Lower leg skin (tissue), 4 donors: ENCODE measurements around the gene PRKCE. TPM values are rescaled to one million over a fixed set of nuclear protein-coding genes. Genes with fewer than 3 reads are reported as not detected.

Experiments used
- DNase-seq, 2 donors: peaks; one replicate each; pipeline ENCODE4 v3.0.0-alpha.2; 2019; ENCODE audit warnings: low spot score in 2 of 2
- H3K4me3 ChIP-seq: fragments of 200-600 bp; sonication (generic); 2 replicates; pipeline ENCODE4 v1.5.1; 2017; ENCODE audit warnings: mild to moderate bottlenecking, low read depth; ENCODE audit not compliant: poor library complexity, severe bottlenecking
- POLR2A ChIP-seq, 2 donors: fragments of 450-650 bp; IDR thresholded peaks; one replicate each; pipeline ENCODE4 v1.6.1; 2016 to 2017; ENCODE audit warnings: antibody characterized with exemption in 2 of 2, mild to moderate bottlenecking in 1 of 2, moderate library complexity in 1 of 2
- WGBS, 2 donors: methylation state at CpG; one replicate each; pipeline ENCODE4 v1.1.5; 2018; 5-methylcytosine and 5-hydroxymethylcytosine counted together
- intact Hi-C: fragments of 100-400 bp; cut with DNase I; formaldehyde crosslinking; loops from one replicate; pipeline ENCODE4 v1.15.0; 2023; ENCODE audit warnings: low total_unique reads
- total RNA-seq, 4 donors: library from RNA; depleted of rRNA; stranded (reverse); fragments of >200 nt; gene quantifications; one replicate each; pipeline ENCODE4 v1.1.0, GENCODE V29; 2016
- TF ChIP-seq, protein P1 (sequence below), 3 donors: fragments of 450-650 bp; IDR thresholded peaks; one replicate each; pipeline ENCODE4 v1.5.1; 2016; ENCODE audit warnings: antibody characterized with exemption in 3 of 3, mild to moderate bottlenecking in 3 of 3, moderate library complexity in 2 of 3

Gene PRKCE
- total RNA-seq, 4 donors from 2014 or later, result 3.5 to 10.3 (median 6.1) TPM

DNA sequence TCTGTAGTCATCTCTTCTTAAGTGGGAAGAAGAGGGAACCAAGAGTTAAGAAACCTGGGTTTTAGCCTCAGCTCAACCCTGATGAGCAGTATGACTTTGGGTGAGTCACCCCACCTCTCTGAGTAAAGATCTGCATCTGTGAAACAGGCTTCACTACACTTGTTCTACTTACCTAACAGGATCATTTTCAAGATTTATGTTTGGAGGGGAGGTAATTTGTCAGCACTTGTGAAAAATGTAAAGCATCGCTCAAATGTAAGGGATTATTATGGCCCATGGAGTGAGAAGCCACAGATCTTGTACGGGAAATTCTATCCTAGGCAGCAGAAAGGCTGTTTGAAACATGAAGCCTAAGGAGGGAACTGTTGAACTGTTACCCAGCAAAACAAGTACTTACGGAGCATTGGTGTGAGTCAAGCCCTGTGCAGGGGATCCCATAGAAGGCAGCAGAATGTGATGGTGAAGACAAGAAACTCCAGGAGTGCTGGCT is 160.6 kb downstream of the PRKCE start:
- no peak for TF ChIP-seq POLR2A (IDR thresholded peaks at IDR 0.05)
- TF ChIP-seq, protein P1, sequence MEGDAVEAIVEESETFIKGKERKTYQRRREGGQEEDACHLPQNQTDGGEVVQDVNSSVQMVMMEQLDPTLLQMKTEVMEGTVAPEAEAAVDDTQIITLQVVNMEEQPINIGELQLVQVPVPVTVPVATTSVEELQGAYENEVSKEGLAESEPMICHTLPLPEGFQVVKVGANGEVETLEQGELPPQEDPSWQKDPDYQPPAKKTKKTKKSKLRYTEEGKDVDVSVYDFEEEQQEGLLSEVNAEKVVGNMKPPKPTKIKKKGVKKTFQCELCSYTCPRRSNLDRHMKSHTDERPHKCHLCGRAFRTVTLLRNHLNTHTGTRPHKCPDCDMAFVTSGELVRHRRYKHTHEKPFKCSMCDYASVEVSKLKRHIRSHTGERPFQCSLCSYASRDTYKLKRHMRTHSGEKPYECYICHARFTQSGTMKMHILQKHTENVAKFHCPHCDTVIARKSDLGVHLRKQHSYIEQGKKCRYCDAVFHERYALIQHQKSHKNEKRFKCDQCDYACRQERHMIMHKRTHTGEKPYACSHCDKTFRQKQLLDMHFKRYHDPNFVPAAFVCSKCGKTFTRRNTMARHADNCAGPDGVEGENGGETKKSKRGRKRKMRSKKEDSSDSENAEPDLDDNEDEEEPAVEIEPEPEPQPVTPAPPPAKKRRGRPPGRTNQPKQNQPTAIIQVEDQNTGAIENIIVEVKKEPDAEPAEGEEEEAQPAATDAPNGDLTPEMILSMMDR (IDR thresholded peaks at IDR 0.05), result no peak
- no peak for DNase-seq
- intact Hi-C loops, result no loop called here
- H3K4me3 ChIP-seq, result no peak overlapping the region
- 85 to 89% methylated on average over 3 of the region's 3 CpGs for WGBS, 2 donors

DNA sequence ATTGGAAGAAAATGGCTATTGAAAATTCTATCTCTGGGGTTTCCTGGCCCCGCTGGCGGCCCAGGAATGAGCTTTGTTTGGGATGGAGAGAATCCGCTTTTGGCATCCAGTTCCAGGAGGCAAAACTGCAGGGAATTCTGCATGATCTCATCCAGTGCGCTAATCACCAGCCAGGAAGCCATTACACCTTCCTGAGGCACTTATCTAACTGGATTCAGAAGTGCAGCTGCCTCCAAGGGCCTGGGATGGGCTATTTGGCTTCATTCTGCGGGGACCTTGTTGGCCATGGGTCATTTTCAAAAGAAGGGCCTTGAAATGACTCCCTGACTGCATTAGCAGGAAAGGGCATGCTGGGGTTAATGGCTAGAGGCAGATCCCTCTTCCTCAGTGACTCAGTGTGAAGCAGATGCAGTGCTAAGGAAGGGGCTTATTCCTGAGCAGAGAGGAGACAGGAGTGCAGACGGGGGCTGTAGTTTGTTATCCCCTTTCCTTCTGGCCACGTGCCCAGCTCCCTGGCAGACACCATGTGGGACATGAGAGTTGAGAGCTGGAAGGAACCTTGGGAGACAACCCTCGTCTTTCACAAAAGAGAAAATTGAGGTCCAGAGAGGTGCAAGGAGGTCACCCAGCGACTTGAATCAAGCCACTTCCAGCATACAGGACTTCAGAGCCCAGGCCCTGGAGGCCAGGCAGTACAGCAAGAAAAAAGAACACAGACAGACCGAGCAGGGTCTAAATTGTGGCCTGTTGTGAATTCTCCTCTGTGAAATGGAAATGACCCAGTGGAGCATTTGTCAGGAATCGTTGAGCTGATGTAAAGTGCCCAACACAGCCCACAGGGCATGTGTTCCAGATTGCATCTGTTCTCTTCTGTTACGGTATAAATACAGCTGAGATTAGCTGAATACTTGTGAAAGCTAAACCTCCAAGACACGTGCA is 161.8 kb downstream of the PRKCE start:
- TF ChIP-seq, protein P1 (IDR thresholded peaks at IDR 0.05), result no peak
- TF ChIP-seq POLR2A (IDR thresholded peaks at IDR 0.05), result no peak
- intact Hi-C loops, result no loop called here
- H3K4me3 ChIP-seq, result no peak overlapping the region
- WGBS, 2 donors, result 67 to 69% methylated on average over 13 of the region's 13 CpGs
- DNase-seq, result peak in 1 of 2 donors; percentile 87

DNA sequence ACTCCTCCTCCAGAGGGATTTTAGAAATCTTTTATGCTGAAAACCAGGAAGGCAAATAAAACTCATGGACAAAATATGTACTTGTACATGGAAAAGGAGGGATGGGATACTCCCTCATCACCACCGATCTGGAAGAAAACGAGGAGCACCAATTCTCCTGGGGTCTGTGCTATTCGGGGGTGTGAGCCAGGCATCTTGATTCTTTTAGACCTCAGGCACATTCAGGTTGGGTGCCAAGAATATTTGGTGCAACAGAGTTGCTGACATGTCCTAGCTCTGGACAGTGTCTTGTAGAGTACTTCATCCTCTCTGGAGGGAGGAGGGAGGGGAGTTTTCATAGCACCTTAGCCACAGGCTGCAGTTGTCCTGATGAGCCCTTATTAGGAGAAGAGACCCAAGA is 163.0 kb downstream of the PRKCE start:
- TF ChIP-seq POLR2A (IDR thresholded peaks at IDR 0.05), result no peak
- TF ChIP-seq, protein P1 (IDR thresholded peaks at IDR 0.05), result no peak
- no peak overlapping the region for H3K4me3 ChIP-seq
- peak in 1 of 2 donors; percentile 80 for DNase-seq
- intact Hi-C loops, result no loop called here
- 41 to 63% methylated on average over 3 of the region's 3 CpGs for WGBS, 2 donors

DNA sequence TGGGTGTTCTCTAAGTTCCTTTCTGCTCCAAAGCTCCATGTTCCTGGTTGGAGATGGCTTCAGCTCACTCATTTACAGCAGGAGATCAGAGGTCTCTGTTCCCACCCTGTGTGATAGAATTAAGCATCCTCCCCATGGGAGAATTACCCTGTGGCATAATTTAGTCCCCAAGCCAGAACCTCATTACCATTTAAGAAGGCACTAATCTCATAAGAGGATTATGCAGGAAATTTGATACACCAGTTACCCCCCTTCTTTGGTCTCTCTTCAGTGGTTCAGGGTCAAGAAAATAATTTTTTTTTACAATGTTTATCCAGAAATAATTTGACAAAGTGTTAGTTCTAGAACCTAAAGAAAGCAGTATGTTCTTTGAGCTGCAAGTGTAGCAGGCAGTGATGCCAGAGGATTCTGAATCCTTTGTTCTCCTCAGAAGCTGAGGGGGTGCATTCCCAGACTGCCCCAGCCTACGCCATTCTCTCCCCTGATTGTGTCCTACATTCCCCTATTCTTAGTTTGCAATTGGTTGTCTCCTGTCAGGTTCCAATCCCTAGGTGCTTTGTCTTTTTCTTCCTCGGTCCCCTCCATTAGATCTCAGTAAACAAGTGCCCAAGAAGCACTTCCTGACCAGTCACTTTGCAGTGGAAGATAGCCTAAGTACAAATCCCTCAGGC is 163.6 kb downstream of the PRKCE start:
- no peak overlapping the region for H3K4me3 ChIP-seq
- DNase-seq, result no peak
- WGBS, 2 donors, result 73 to 89% methylated on average over 2 of the region's 2 CpGs
- intact Hi-C loops, result no loop called here
- TF ChIP-seq POLR2A (IDR thresholded peaks at IDR 0.05), result no peak
- TF ChIP-seq, protein P1 (IDR thresholded peaks at IDR 0.05), result no peak

DNA sequence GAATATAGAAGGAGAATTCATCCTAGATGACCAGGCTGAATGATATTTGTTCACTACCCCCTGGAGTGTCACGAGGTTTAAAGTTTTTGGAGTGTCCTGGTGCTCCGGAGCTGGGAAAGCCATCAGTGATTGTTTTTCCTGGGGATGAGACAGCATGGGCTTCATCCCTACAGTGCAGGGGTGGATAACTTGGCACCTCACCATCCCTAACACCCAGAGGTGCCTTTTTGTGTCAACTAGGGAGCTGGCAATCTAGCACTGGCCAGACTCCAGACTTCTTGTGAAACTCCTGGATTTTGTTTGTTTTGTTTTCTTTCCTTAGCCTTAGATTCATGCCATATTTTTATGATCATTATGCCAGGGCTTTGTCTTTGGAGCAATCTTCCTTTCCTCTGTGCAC is 164.8 kb downstream of the PRKCE start:
- 50 to 57% methylated on average over 2 of the region's 2 CpGs for WGBS, 2 donors
- H3K4me3 ChIP-seq, result no peak overlapping the region
- intact Hi-C loops, result no loop called here
- TF ChIP-seq POLR2A (IDR thresholded peaks at IDR 0.05), result no peak
- TF ChIP-seq, protein P1 (IDR thresholded peaks at IDR 0.05), result no peak
- peak; percentile 67 to 89 for DNase-seq
